ENCODE measurements around the gene MGAT4D.

MGAT4D gene

GRCh38 chr4:140408974-140409373 lies 89.1 kb downstream of the MGAT4D start:
- Histone ChIP-seq H3F3A (ENCODE audit: insufficient read depth, low read length) (no peaks in the 10 kb centered on the region), H3K36me3 (ENCODE audit: insufficient read depth, low read length) (no peaks in the 10 kb centered on the region), H3K4me1 (ENCODE audit: insufficient read depth, low read length, severe bottlenecking) (no peaks in the 10 kb centered on the region), H3K27ac (ENCODE audit: low read depth, low read length, poor library complexity, severe bottlenecking) (no peak overlapping the region), H3K27me3 (ENCODE audit: insufficient read depth, low read length) (no peaks in the 10 kb centered on the region), H2AFZ (ENCODE audit: low read length) (no peak overlapping the region), H3K9me2 (ENCODE audit: low read depth, low read length) (no peaks in the 10 kb centered on the region), H3K79me2 (ENCODE audit: insufficient read depth, low read length) (no peaks in the 10 kb centered on the region), H3K9me3 (ENCODE audit: low read length) (no peaks in the 10 kb centered on the region), H3K9ac (ENCODE audit: low read length) (no peak overlapping the region), H3K4me2 (ENCODE audit: low read length) (no peak overlapping the region), H4K20me1 (ENCODE audit: insufficient read depth, low read length) (no peaks in the 10 kb centered on the region), H3K4me3 (ENCODE audit: low read depth, low read length, poor library complexity, severe bottlenecking) (no peak overlapping the region)
- TF ChIP-seq EZH2 (IDR thresholded peaks at IDR 0.05; ENCODE audit: borderline replicate concordance, low read length) (no peak), CTCF (IDR thresholded peaks at IDR 0.05; ENCODE audit: low read length) (no peak)

GRCh38 chr4:140406292-140406691 lies 91.8 kb downstream of the MGAT4D start:
- H4K20me1 ChIP-seq (ENCODE audit: insufficient read depth, low read length) = no peaks in the 10 kb centered on the region
- TF ChIP-seq CTCF (IDR thresholded peaks at IDR 0.05; ENCODE audit: low read length) = no peak
- TF ChIP-seq EZH2 (IDR thresholded peaks at IDR 0.05; ENCODE audit: borderline replicate concordance, low read length) = no peak
- no peaks in the 10 kb centered on the region for H3K79me2 ChIP-seq (ENCODE audit: insufficient read depth, low read length)
- H3K27me3 ChIP-seq (ENCODE audit: insufficient read depth, low read length) = no peaks in the 10 kb centered on the region
- no peak overlapping the region for H2AFZ ChIP-seq (ENCODE audit: low read length)
- H3K4me2 ChIP-seq (ENCODE audit: low read length) = no peak overlapping the region
- H3K4me3 ChIP-seq (ENCODE audit: low read depth, low read length, poor library complexity, severe bottlenecking) = no peak overlapping the region
- no peaks in the 10 kb centered on the region for H3K4me1 ChIP-seq (ENCODE audit: insufficient read depth, low read length, severe bottlenecking)
- no peak overlapping the region for H3K27ac ChIP-seq (ENCODE audit: low read depth, low read length, poor library complexity, severe bottlenecking)
- H3K9me2 ChIP-seq (ENCODE audit: low read depth, low read length) = no peaks in the 10 kb centered on the region
- H3K9me3 ChIP-seq (ENCODE audit: low read length) = no peaks in the 10 kb centered on the region
- no peaks in the 10 kb centered on the region for H3K36me3 ChIP-seq (ENCODE audit: insufficient read depth, low read length)
- H3K9ac ChIP-seq (ENCODE audit: low read length) = no peak overlapping the region
- no peaks in the 10 kb centered on the region for H3F3A ChIP-seq (ENCODE audit: insufficient read depth, low read length)

GRCh38 chr4:140400111-140400510 lies 98.0 kb downstream of the MGAT4D start:
- H3K9me3 ChIP-seq (ENCODE audit: low read length) = no peaks in the 10 kb centered on the region
- no peaks in the 10 kb centered on the region for H3F3A ChIP-seq (ENCODE audit: insufficient read depth, low read length)
- no peak overlapping the region for H3K4me3 ChIP-seq (ENCODE audit: low read depth, low read length, poor library complexity, severe bottlenecking)
- H3K4me2 ChIP-seq (ENCODE audit: low read length) = no peak overlapping the region
- H3K27me3 ChIP-seq (ENCODE audit: insufficient read depth, low read length) = no peaks in the 10 kb centered on the region
- no peaks in the 10 kb centered on the region for H3K9me2 ChIP-seq (ENCODE audit: low read depth, low read length)
- H4K20me1 ChIP-seq (ENCODE audit: insufficient read depth, low read length) = no peaks in the 10 kb centered on the region
- H3K27ac ChIP-seq (ENCODE audit: low read depth, low read length, poor library complexity, severe bottlenecking) = no peak overlapping the region
- H3K9ac ChIP-seq (ENCODE audit: low read length) = no peak overlapping the region
- H3K36me3 ChIP-seq (ENCODE audit: insufficient read depth, low read length) = no peaks in the 10 kb centered on the region
- no peaks in the 10 kb centered on the region for H3K4me1 ChIP-seq (ENCODE audit: insufficient read depth, low read length, severe bottlenecking)
- H2AFZ ChIP-seq (ENCODE audit: low read length) = no peak overlapping the region
- TF ChIP-seq CTCF (IDR thresholded peaks at IDR 0.05; ENCODE audit: low read length) (no peak), EZH2 (IDR thresholded peaks at IDR 0.05; ENCODE audit: borderline replicate concordance, low read length) (no peak)
- H3K79me2 ChIP-seq (ENCODE audit: insufficient read depth, low read length) = no peaks in the 10 kb centered on the region
